22Rv1 (cell line): Measurements from ENCODE around the gene MRPL12.

Experiments used
- ZFX ChIP-seq: fragments of 450-650 bp; IDR thresholded peaks from 2 replicates; pipeline ENCODE4 v1.6.1; 2017; ENCODE audit warnings: antibody characterized with exemption, borderline replicate concordance
- TF ChIP-seq, protein P1 (sequence below): fragments of 450-650 bp; IDR thresholded peaks from 2 replicates; pipeline ENCODE4 v1.5.1; 2017; ENCODE audit warnings: mild to moderate bottlenecking

DNA sequence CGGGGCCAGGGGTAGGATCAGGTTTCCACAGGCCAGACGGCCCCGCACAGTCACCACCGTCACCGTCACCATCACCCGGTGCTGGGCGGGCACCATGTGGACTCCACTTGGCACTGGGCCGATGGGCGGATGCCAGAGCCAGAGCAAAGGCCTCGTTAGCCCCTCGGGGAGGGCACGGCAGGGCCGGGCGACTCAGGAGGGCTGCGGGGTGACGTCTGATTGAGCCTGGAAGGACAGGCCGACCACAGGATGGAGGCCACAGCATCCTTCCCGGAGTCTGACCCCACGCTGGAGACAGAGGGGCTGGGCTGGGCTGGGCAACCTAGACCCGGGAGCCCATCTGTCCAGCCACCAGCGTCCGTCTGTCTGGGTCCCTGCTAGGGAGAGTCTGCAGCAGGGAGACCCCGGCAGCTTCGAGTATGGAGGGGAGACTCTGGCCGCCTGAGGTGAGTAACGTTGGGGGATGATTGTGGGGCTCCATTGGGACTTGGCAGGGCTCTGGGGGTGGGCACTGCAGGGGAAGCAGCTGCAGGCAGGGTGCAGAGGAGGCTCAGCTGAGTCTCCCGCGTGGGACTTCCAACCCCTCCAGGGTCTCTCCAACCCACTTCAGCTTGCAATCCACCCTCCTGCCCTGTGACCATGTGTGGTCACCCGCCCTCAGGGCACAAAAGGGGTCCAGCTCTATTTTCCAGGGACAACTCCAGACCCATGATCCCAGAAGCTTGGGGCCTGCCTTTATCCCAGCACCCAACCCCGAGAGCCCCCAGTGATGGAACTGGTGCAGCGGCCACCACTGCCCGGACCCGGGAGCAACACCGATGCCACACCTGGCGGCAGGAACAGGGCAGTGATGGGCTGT, 31.5 kb downstream of the MRPL12 start:
- TF ChIP-seq, protein P1, sequence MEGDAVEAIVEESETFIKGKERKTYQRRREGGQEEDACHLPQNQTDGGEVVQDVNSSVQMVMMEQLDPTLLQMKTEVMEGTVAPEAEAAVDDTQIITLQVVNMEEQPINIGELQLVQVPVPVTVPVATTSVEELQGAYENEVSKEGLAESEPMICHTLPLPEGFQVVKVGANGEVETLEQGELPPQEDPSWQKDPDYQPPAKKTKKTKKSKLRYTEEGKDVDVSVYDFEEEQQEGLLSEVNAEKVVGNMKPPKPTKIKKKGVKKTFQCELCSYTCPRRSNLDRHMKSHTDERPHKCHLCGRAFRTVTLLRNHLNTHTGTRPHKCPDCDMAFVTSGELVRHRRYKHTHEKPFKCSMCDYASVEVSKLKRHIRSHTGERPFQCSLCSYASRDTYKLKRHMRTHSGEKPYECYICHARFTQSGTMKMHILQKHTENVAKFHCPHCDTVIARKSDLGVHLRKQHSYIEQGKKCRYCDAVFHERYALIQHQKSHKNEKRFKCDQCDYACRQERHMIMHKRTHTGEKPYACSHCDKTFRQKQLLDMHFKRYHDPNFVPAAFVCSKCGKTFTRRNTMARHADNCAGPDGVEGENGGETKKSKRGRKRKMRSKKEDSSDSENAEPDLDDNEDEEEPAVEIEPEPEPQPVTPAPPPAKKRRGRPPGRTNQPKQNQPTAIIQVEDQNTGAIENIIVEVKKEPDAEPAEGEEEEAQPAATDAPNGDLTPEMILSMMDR = no peak
- no peak for TF ChIP-seq ZFX
